Loucy (cell line): ENCODE data around the gene TAF13.

ENCODE experiments used
- H2AFZ ChIP-seq: fragments of 200-600 bp; sonication (generic); 2 replicates; pipeline ENCODE4 v1.6.0; 2016; ENCODE audit warnings: antibody characterized with exemption, mild to moderate bottlenecking, low read length, moderate library complexity
- H3F3A ChIP-seq: fragments of 200-600 bp; 2 replicates; pipeline ENCODE4 v1.6.0; 2016; ENCODE audit warnings: antibody characterized with exemption, low read depth, mild to moderate bottlenecking
- H3K27me3 ChIP-seq: fragments of 200-600 bp; sonication (generic); 2 replicates; pipeline ENCODE4 v1.6.1; 2014; ENCODE audit warnings: low read length, mild to moderate bottlenecking; ENCODE audit not compliant: insufficient read depth, poor library complexity, severe bottlenecking
- H3K36me3 ChIP-seq: fragments of 200-600 bp; sonication (generic); 2 replicates; pipeline ENCODE4 v1.6.1; 2016; ENCODE audit warnings: low read length; ENCODE audit not compliant: insufficient read depth
- H3K4me1 ChIP-seq: fragments of 200-600 bp; sonication (generic); 2 replicates; pipeline ENCODE4 v1.5.1; 2014; ENCODE audit warnings: low read length, mild to moderate bottlenecking; ENCODE audit not compliant: insufficient read depth, poor library complexity, severe bottlenecking
- H3K4me2 ChIP-seq: fragments of 200-600 bp; sonication (generic); 2 replicates; pipeline ENCODE4 v1.6.0; 2014; ENCODE audit warnings: antibody characterized with exemption, low read length, low read depth, mild to moderate bottlenecking; ENCODE audit not compliant: poor library complexity, severe bottlenecking
- H3K4me3 ChIP-seq: fragments of 200-600 bp; sonication (generic); 2 replicates; pipeline ENCODE4 v1.5.1; 2014; ENCODE audit warnings: low read length, mild to moderate bottlenecking, mixed read lengths; ENCODE audit not compliant: poor library complexity, severe bottlenecking
- H3K79me2 ChIP-seq: fragments of 200-600 bp; sonication (generic); 2 replicates; pipeline ENCODE4 v1.6.1; 2014; ENCODE audit warnings: low read length; ENCODE audit not compliant: insufficient read depth
- H3K9ac ChIP-seq: fragments of 200-600 bp; sonication (generic); 2 replicates; pipeline ENCODE4 v1.6.0; 2014; ENCODE audit warnings: mild to moderate bottlenecking, low read depth, low read length, moderate library complexity; ENCODE audit not compliant: poor library complexity, severe bottlenecking
- H3K9me2 ChIP-seq: fragments of 200-600 bp; sonication (generic); replicated peaks from 2 replicates; pipeline ENCODE4 v1.6.1; 2016; ENCODE audit warnings: low read depth, low read length, mixed read lengths
- H3K9me3 ChIP-seq: fragments of 200-600 bp; sonication (generic); 2 replicates; pipeline ENCODE4 v1.6.1; 2014; ENCODE audit warnings: mild to moderate bottlenecking, antibody characterized with exemption, low read length, low read depth; ENCODE audit not compliant: insufficient read depth
- H4K20me1 ChIP-seq: fragments of 200-600 bp; sonication (generic); 2 replicates; pipeline ENCODE4 v1.6.0; 2014; ENCODE audit warnings: antibody characterized with exemption, low read length, mild to moderate bottlenecking; ENCODE audit not compliant: insufficient read depth, poor library complexity, severe bottlenecking
- EZH2phosphoT487 ChIP-seq: fragments of 200-600 bp; IDR thresholded peaks from 2 replicates; pipeline ENCODE4 v1.6.1; 2018; ENCODE audit warnings: antibody characterized with exemption, mild to moderate bottlenecking, moderate library complexity, borderline replicate concordance
- TF ChIP-seq, protein P1 (sequence below): fragments of 200-600 bp; sonication (generic); conservative IDR thresholded peaks from 2 replicates; pipeline ENCODE4 v1.5.1; 2014; ENCODE audit warnings: mild to moderate bottlenecking, antibody characterized with exemption, low read length

Gene TAF13

DNA sequence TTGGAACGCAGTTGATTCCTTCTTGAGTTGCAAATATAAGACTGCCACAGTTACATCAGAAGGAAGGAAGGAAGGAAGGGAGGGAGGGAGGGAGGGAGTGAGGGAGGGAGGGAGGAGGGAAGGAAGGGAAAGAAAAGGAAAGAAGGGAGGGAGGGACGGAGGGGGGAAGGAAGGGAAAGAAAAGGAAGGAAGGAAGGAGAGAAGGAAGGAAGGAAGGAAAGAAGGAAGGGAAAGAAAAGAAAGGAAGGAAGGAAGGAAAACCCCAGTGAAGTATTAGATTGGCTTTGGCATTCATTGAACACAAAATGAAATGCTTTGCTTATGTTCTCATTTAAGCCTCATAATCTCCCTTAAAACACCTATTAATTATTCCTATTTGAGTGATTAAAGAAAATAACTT, 27.5 kb downstream of the TAF13 start:
- H3K79me2 ChIP-seq, result no peaks in the 10 kb centered on the region
- H3K9me3 ChIP-seq, result no peaks in the 10 kb centered on the region
- H3K4me3 ChIP-seq, result no peak overlapping the region
- H3F3A ChIP-seq, result no peaks in the 10 kb centered on the region
- no peak overlapping the region for H3K4me2 ChIP-seq
- no peak overlapping the region for H2AFZ ChIP-seq
- no peaks in the 10 kb centered on the region for H3K9me2 ChIP-seq
- H3K27me3 ChIP-seq, result no peaks in the 10 kb centered on the region
- H4K20me1 ChIP-seq, result no peaks in the 10 kb centered on the region
- no peak overlapping the region for H3K9ac ChIP-seq
- no peaks in the 10 kb centered on the region for H3K36me3 ChIP-seq
- H3K4me1 ChIP-seq, result no peaks in the 10 kb centered on the region
- TF ChIP-seq, protein P1, sequence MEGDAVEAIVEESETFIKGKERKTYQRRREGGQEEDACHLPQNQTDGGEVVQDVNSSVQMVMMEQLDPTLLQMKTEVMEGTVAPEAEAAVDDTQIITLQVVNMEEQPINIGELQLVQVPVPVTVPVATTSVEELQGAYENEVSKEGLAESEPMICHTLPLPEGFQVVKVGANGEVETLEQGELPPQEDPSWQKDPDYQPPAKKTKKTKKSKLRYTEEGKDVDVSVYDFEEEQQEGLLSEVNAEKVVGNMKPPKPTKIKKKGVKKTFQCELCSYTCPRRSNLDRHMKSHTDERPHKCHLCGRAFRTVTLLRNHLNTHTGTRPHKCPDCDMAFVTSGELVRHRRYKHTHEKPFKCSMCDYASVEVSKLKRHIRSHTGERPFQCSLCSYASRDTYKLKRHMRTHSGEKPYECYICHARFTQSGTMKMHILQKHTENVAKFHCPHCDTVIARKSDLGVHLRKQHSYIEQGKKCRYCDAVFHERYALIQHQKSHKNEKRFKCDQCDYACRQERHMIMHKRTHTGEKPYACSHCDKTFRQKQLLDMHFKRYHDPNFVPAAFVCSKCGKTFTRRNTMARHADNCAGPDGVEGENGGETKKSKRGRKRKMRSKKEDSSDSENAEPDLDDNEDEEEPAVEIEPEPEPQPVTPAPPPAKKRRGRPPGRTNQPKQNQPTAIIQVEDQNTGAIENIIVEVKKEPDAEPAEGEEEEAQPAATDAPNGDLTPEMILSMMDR, result no peak
- no peak for TF ChIP-seq EZH2phosphoT487

- TF ChIP-seq, protein P1, result no peak
- TF ChIP-seq EZH2phosphoT487, result no peak
- no peak overlapping the region for H2AFZ ChIP-seq
- no peaks in the 10 kb centered on the region for H3F3A ChIP-seq
- H3K36me3 ChIP-seq, result no peaks in the 10 kb centered on the region
- H3K4me3 ChIP-seq, result no peak overlapping the region
- no peaks in the 10 kb centered on the region for H3K9me3 ChIP-seq
- H3K9ac ChIP-seq, result no peak overlapping the region
- H3K27me3 ChIP-seq, result no peaks in the 10 kb centered on the region
- H3K79me2 ChIP-seq, result no peaks in the 10 kb centered on the region
- H3K9me2 ChIP-seq, result no peaks in the 10 kb centered on the region
- peaks cover 4% of the 10 kb centered on the region for H3K4me1 ChIP-seq
- H4K20me1 ChIP-seq, result no peaks in the 10 kb centered on the region
- H3K4me2 ChIP-seq, result no peak overlapping the region
These were observed 28.5 kb downstream of the TAF13 start for GRCh38 chr1:109047339-109047738.

DNA sequence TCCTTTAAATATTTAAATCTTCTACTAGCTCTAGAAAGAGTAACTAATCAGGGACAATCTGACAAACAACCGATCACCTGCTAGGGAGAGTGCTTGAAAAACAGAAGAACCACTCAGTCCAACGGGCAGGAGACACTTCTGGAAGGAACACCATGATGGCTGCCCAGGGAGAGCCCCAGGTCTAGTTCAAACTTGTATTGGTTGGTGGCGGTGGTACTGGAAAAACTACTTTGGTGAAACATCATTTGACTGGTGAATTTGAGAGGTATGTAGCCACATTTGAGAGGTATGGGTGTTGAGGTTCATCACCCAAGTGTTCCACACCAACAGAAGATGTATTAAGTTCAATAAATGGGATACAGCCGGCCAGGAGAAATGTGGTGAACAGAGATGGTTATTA, 29.1 kb downstream of the TAF13 start:
- Histone ChIP-seq H3K4me3 (no peak overlapping the region), H3K27me3 (no peaks in the 10 kb centered on the region), H2AFZ (no peak overlapping the region), H3K36me3 (no peaks in the 10 kb centered on the region), H4K20me1 (no peaks in the 10 kb centered on the region), H3K79me2 (no peaks in the 10 kb centered on the region), H3K9ac (no peak overlapping the region), H3K9me3 (no peaks in the 10 kb centered on the region), H3F3A (no peaks in the 10 kb centered on the region), H3K9me2 (no peaks in the 10 kb centered on the region), H3K4me2 (no peak overlapping the region), H3K4me1 (peaks cover 5% of the 10 kb centered on the region)
- no peak for TF ChIP-seq EZH2phosphoT487
- TF ChIP-seq, protein P1, result no peak
